H1 (cell line): ENCODE results near the gene HACL1. TPM values are rescaled to one million over a fixed set of nuclear protein-coding genes. Genes with fewer than 3 reads are reported as not detected.

Experiments
- CTCF ChIA-PET: fragments of 300-600 bp; sonication (Branson Sonifier 250); formaldehyde crosslinking; loops from one replicate; lab custom pipeline; 2021; ENCODE audit not compliant: partially characterized antibody; lab: Charles Lee
- POLR2A ChIA-PET: fragments of 300-600 bp; sonication (Branson Sonifier 250); formaldehyde crosslinking; loops from one replicate; lab custom pipeline; 2021; ENCODE audit warnings: inconsistent platforms; ENCODE audit not compliant: partially characterized antibody; lab: Charles Lee
- DNase-seq, 2 experiments: peaks; one replicate each; pipeline versions ENCODE4 v3.0.0 to v3.0.0-alpha.2; 2010 to 2022; ENCODE audit warnings: low spot score in 2 of 2, low read depth in 1 of 2, mixed read lengths in 1 of 2
- FAIRE-seq: peaks from 2 replicates; lab custom pipeline; 2011; peaks lifted over from hg19 to GRCh38; lab: Jason Lieb, UNC
- H2AFZ ChIP-seq: 2 replicates; pipeline ENCODE4 v1.8.1; 2012; ENCODE audit warnings: low read length, inconsistent platforms
- H2AK5ac ChIP-seq: 2 replicates; pipeline ENCODE4 v1.6.1; 2013; ENCODE audit warnings: low read depth, low read length
- H2BK120ac ChIP-seq: replicated peaks from 2 replicates; pipeline ENCODE3; 2013; ENCODE audit warnings: low read depth, low read length, inconsistent platforms
- H2BK12ac ChIP-seq: 2 replicates; pipeline ENCODE4 v1.6.1; 2013; ENCODE audit warnings: low read depth, low read length
- H2BK15ac ChIP-seq: 2 replicates; pipeline ENCODE4 v1.6.1; 2013; ENCODE audit warnings: low read length
- H2BK20ac ChIP-seq: 2 replicates; pipeline ENCODE4 v1.6.1; 2013; ENCODE audit warnings: low read length
- H2BK5ac ChIP-seq: 2 replicates; pipeline ENCODE4 v1.6.1; 2013; ENCODE audit warnings: low read depth, low read length
- H3K14ac ChIP-seq: 2 replicates; pipeline ENCODE4 v1.6.1; 2013; ENCODE audit warnings: inconsistent platforms; ENCODE audit not compliant: insufficient read length
- H3K18ac ChIP-seq: 2 replicates; pipeline ENCODE4 v1.6.1; 2013; ENCODE audit warnings: low read length; ENCODE audit errors: extremely low read depth
- H3K23ac ChIP-seq: 2 replicates; pipeline ENCODE4 v1.6.1; 2013; ENCODE audit warnings: inconsistent platforms; ENCODE audit not compliant: insufficient read length
- H3K23me2 ChIP-seq: 2 replicates; pipeline ENCODE4 v1.6.1; 2013; ENCODE audit warnings: low read depth, low read length
- H3K27ac ChIP-seq: 2 replicates; pipeline ENCODE4 v1.6.1; 2011; ENCODE audit warnings: low read depth, low read length, inconsistent platforms
- H3K27me3 ChIP-seq, 4 experiments: replicated peaks in 1 of 4; 1 replicate in 1 of 4; 2 replicates in 3 of 4; pipeline versions ENCODE4 v1.6.1 to v1.8.1; 2011 to 2013; ENCODE audit warnings: low read length in 3 of 4, mild to moderate bottlenecking in 3 of 4, inconsistent platforms in 2 of 4, mixed read lengths in 2 of 4, moderate library complexity in 1 of 4; ENCODE audit not compliant: control insufficient read depth in 3 of 4, insufficient read depth in 3 of 4; ENCODE audit errors: extremely low read depth in 1 of 4
- H3K36me3 ChIP-seq, 4 experiments: 2 replicates each; pipeline versions ENCODE4 v1.6.1 to v1.8.1; 2011 to 2013; ENCODE audit warnings: mild to moderate bottlenecking in 4 of 4, low read length in 3 of 4, moderate library complexity in 2 of 4, control low read depth in 1 of 4, inconsistent platforms in 1 of 4; ENCODE audit not compliant: insufficient read depth in 4 of 4, control insufficient read depth in 2 of 4
- H3K4ac ChIP-seq: replicated peaks from 2 replicates; pipeline ENCODE3; 2013; ENCODE audit warnings: low read length, low read depth, mixed read lengths, inconsistent platforms; ENCODE audit not compliant: insufficient read length
- H3K4me1 ChIP-seq, 4 experiments: replicated peaks in 1 of 4; 1 replicate in 1 of 4; 2 replicates in 3 of 4; pipeline versions ENCODE4 v1.6.1 to v1.8.1; 2011 to 2013; ENCODE audit warnings: low read length in 3 of 4, inconsistent platforms in 2 of 4, mixed read lengths in 1 of 4; ENCODE audit not compliant: insufficient read depth in 4 of 4, control insufficient read depth in 3 of 4
- H3K4me2 ChIP-seq, 2 experiments: 2 replicates each; pipeline versions ENCODE4 v1.6.1 to v1.8.1; 2011 to 2013; ENCODE audit warnings: low read depth in 2 of 2, low read length in 2 of 2, control low read depth in 1 of 2, inconsistent platforms in 1 of 2, mild to moderate bottlenecking in 1 of 2; ENCODE audit not compliant: insufficient read depth in 1 of 2
- H3K4me3 ChIP-seq, 4 experiments: fragments of 200-600, 300-600 bp in 1 of 4; sonication (generic), shearing (Covaris generic), sonication (Bioruptor Twin) in 1 of 4; 2 replicates each; pipeline versions ENCODE4 v1.5.1 to v1.8.1; 2011 to 2016; ENCODE audit warnings: low read length in 4 of 4, low read depth in 3 of 4, control low read depth in 2 of 4, inconsistent platforms in 2 of 4, mild to moderate bottlenecking in 2 of 4, mixed read lengths in 1 of 4, moderate library complexity in 1 of 4; ENCODE audit not compliant: insufficient read depth in 2 of 4; ENCODE audit errors: extremely low read depth in 1 of 4
- H3K56ac ChIP-seq: replicated peaks from 2 replicates; pipeline ENCODE3; 2013; ENCODE audit warnings: low read depth, mild to moderate bottlenecking, mixed read lengths, low read length, inconsistent platforms; ENCODE audit not compliant: insufficient read length
- H3K79me1 ChIP-seq: 2 replicates; pipeline ENCODE4 v1.6.1; 2013; ENCODE audit warnings: low read depth, low read length, control low read depth
- H3K79me2 ChIP-seq, 2 experiments: 2 replicates each; pipeline versions ENCODE4 v1.6.1 to v1.8.1; 2012 to 2013; ENCODE audit warnings: low read length in 2 of 2, mild to moderate bottlenecking in 2 of 2, inconsistent platforms in 1 of 2; ENCODE audit not compliant: insufficient read depth in 2 of 2, control insufficient read depth in 1 of 2
- H3K9ac ChIP-seq, 4 experiments: replicated peaks in 1 of 4; 1 replicate in 1 of 4; 2 replicates in 3 of 4; pipeline versions ENCODE4 v1.6.1 to v1.8.1; 2011 to 2013; ENCODE audit warnings: low read depth in 3 of 4, low read length in 3 of 4, control low read depth in 2 of 4, mild to moderate bottlenecking in 2 of 4, moderate library complexity in 2 of 4, inconsistent platforms in 1 of 4; ENCODE audit errors: extremely low read depth in 1 of 4
- H3K9me3 ChIP-seq, 2 experiments: 2 replicates each; pipeline versions ENCODE4 v1.6.1 to v1.8.1; 2012 to 2013; ENCODE audit warnings: mild to moderate bottlenecking in 2 of 2, moderate library complexity in 2 of 2, control low read depth in 1 of 2, inconsistent platforms in 1 of 2, low read depth in 1 of 2, low read length in 1 of 2, mixed read lengths in 1 of 2; ENCODE audit not compliant: insufficient read depth in 2 of 2
- H4K20me1 ChIP-seq, 2 experiments: replicated peaks in 1 of 2; 2 replicates each; pipeline versions ENCODE3 to v1.8.1; 2011 to 2013; ENCODE audit warnings: inconsistent platforms in 2 of 2, low read length in 2 of 2, mild to moderate bottlenecking in 1 of 2; ENCODE audit not compliant: insufficient read depth in 2 of 2, control insufficient read depth in 1 of 2
- H4K5ac ChIP-seq: 2 replicates; pipeline ENCODE4 v1.6.1; 2013; ENCODE audit warnings: low read length, low read depth, mixed read lengths, inconsistent platforms; ENCODE audit not compliant: insufficient read length
- H4K8ac ChIP-seq: 2 replicates; pipeline ENCODE4 v1.8.0; 2013; ENCODE audit warnings: mild to moderate bottlenecking, moderate library complexity, low read length, inconsistent platforms; ENCODE audit not compliant: insufficient read depth; ENCODE audit errors: extremely low read depth
- H4K91ac ChIP-seq: replicated peaks from 2 replicates; pipeline ENCODE3; 2013; ENCODE audit warnings: low read length, mixed read lengths, inconsistent platforms; ENCODE audit not compliant: insufficient read length
- CEBPB ChIP-seq: IDR thresholded peaks from 2 replicates; pipeline ENCODE4 v1.6.1; 2012; ENCODE audit warnings: low read depth, low read length
- POLR2AphosphoS5 ChIP-seq: IDR thresholded peaks from 2 replicates; pipeline ENCODE4 v1.6.1; 2011; ENCODE audit warnings: low read depth, low read length
- TCF12 ChIP-seq: IDR thresholded peaks from 2 replicates; pipeline ENCODE4 v1.6.1; 2011; ENCODE audit warnings: low read depth, mild to moderate bottlenecking, low read length
- WGBS, 2 experiments: shearing (Covaris generic) in 1 of 2; methylation state at CpG; one replicate each; pipeline versions ENCODE4 v1.1.6 to v1.1.7; 2013 to 2015; ENCODE audit warnings: low lambda C conversion rate in 2 of 2, mixed read lengths in 2 of 2, inconsistent platforms in 1 of 2, low coverage in 1 of 2, missing lambda C conversion rate in 1 of 2; ENCODE audit not compliant: insufficient replicate concordance in 2 of 2, insufficient coverage in 1 of 2, insufficient read length in 1 of 2; ENCODE audit errors: extremely low coverage in 1 of 2, missing lambda C conversion rate in 1 of 2; 5-methylcytosine and 5-hydroxymethylcytosine counted together
- polyA plus RNA-seq, 7 experiments: library from polyadenylated mRNA; depleted of rRNA in 3 of 7; stranded (reverse) in 5 of 7; unstranded in 2 of 7; fragments of >200 nt in 5 of 7; fragments of 200-250 nt in 2 of 7; gene quantifications; 1 replicate in 5 of 7; 2 replicates in 1 of 7; 4 replicates in 1 of 7; pipeline versions ENCODE4 v1.2.1 to v1.2.3, GENCODE V29; 2011 to 2013; ENCODE audit warnings: missing spikeins in 2 of 7, mixed read lengths in 2 of 7
- total RNA-seq: library from RNA; stranded (reverse); fragmentation: NEBNext Ultra II Directional; extraction: Animal tissue kit (Norgen Biotek cat#: 25700); gene quantifications from 2 replicates; pipeline ENCODE4 v1.2.1, GENCODE V29; 2021

Gene HACL1
- total and polyA plus RNA-seq, 2 of the 8 experiments (the other 6 are each of a cell fraction or from before 2014, with no cell fraction given) = 38.2 to 46.0 TPM

DNA sequence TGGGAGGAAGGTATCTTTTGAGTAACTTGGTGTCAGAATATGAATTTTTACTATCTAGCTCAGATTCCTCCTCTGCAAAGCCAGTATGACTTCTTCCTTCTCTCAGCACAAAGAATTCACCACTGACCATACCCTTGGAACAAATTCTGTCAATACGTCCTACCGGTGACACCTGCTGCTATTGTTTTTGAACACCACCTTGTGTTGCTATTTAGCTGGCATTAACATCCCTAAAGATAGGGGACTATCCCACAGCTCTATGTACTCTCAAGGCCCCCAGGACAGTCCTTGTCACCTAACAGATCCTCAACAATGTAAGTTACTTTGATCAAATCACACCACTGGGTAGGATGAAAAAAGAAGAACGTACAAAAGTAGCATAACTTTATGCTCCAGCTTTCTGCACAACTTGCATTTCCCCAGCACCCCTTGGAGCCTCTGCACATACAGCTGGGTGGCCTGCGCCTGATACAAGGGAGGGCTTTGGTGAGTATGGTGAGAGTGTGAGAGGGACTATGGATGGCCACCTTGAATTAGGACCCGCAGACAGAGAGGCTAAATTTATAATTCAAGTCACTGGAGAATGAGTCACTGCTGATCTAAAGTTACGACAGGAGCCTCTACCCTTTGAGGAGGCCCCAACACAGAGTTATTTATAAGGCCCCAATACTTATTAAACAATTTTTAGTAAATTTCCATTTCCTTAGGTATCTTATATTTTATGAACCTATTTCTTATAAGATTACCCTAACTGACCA is 77.5 kb downstream of the HACL1 start:
- POLR2A ChIA-PET = interaction anchor here (0.6 kb wide), 1 partner anchor 65 kb away, joined by 4 read pairs; no protein-coding TSS in a partner anchor

More for the DNA sequence above, 77.5 kb downstream of the HACL1 start:
- H3K4ac ChIP-seq = no peak overlapping the region
- H2BK12ac ChIP-seq = no peak overlapping the region
- H3K23ac ChIP-seq = no peak overlapping the region
- H2BK20ac ChIP-seq = no peak overlapping the region
- H3K27me3 ChIP-seq = peaks cover 2 to 17% (median 9%) of the 10 kb centered on the region in 4 experiments
- CTCF ChIA-PET = interaction anchor here (0.6 to 3.2 kb wide), 8 partner anchors 11 to 105 kb away, joined by 3 to 10 read pairs (median 4); no protein-coding TSS in a partner anchor
- no peaks in the 10 kb centered on the region for H3K36me3 ChIP-seq
- H2AFZ ChIP-seq = no peak overlapping the region
- no peaks in the 10 kb centered on the region for H3K9me3 ChIP-seq
- H2BK5ac ChIP-seq = no peak overlapping the region
- no peak overlapping the region for H2BK120ac ChIP-seq
- H4K8ac ChIP-seq = no peak overlapping the region
- H3K4me3 ChIP-seq = no peak overlapping the region
- FAIRE-seq (peak; percentile 7), DNase-seq (no peak)
- peaks cover 2 to 12% (median 8%) of the 10 kb centered on the region in 4 experiments; a peak in 6 of 7 replicates for H3K4me1 ChIP-seq
- H2BK15ac ChIP-seq = no peak overlapping the region
- H4K91ac ChIP-seq = no peak overlapping the region
- H3K14ac ChIP-seq = no peak overlapping the region
- H3K23me2 ChIP-seq = no peaks in the 10 kb centered on the region; the same call in 1 of the 2 replicates
- H4K5ac ChIP-seq = no peak overlapping the region
- H2AK5ac ChIP-seq = no peak overlapping the region
- H3K27ac ChIP-seq = no peak overlapping the region
- TF ChIP-seq CEBPB (no peak), POLR2AphosphoS5 (peak; percentile 73), TCF12 (peak; percentile 76; the same call in 1 of the 2 replicates)
- no peak overlapping the region for H3K56ac ChIP-seq
- H3K9ac ChIP-seq = no peak overlapping the region
- 71% methylated on average over 6 of the region's 6 CpGs; no CpG with 5 or more reads in 1 of the 2 experiments for WGBS, 2 experiments
- no peak overlapping the region for H3K18ac ChIP-seq
- no peaks in the 10 kb centered on the region for H3K79me2 ChIP-seq
- no peaks in the 10 kb centered on the region for H4K20me1 ChIP-seq
- H3K79me1 ChIP-seq = no peaks in the 10 kb centered on the region
- no peak overlapping the region for H3K4me2 ChIP-seq
